Tibial nerve (tissue), 4 donors: ENCODE measurements around the gene CD163L1.

ENCODE experiments used
- EP300 ChIP-seq, 2 donors: sonication (generic); formaldehyde crosslinking; IDR thresholded peaks; one replicate each; pipeline ENCODE4 v1.6.1; 2017; ENCODE audit warnings: antibody characterized with exemption in 2 of 2, mild to moderate bottlenecking in 1 of 2
- POLR2A ChIP-seq, 2 donors: fragments of 450-650 bp; IDR thresholded peaks; one replicate each; pipeline ENCODE4 v1.6.1; 2017; ENCODE audit warnings: antibody characterized with exemption in 2 of 2, mild to moderate bottlenecking in 2 of 2, moderate library complexity in 2 of 2
- TF ChIP-seq, protein P1 (sequence below), 5 experiments: fragments of 200-600 bp in 3 of 5; fragments of 450-650 bp in 2 of 5; sonication (generic) in 3 of 5; IDR thresholded peaks; one replicate each; pipeline ENCODE4 v1.5.1; 2016 to 2019; ENCODE audit warnings: antibody characterized with exemption in 5 of 5, mild to moderate bottlenecking in 3 of 5, moderate library complexity in 2 of 5

DNA sequence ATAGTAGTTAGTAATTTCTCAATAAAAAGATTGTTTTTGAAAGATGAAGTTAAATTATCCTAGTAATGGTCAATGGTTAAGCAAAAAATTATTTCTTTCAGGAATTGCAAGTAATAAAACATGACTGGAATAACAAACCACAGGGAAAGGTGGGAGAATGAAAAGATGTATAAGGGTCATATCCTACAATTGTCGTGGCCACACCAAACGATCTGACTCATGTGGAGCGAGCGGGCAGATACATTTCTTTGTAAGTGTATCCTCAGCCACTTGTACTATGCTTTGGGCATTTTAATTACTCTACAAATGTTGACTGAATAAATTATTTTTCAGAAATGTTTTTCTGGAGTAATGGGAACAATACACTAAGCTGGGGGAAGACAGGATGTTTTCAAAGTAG is 94.5 kb downstream of the CD163L1 start:
- TF ChIP-seq, protein P1, sequence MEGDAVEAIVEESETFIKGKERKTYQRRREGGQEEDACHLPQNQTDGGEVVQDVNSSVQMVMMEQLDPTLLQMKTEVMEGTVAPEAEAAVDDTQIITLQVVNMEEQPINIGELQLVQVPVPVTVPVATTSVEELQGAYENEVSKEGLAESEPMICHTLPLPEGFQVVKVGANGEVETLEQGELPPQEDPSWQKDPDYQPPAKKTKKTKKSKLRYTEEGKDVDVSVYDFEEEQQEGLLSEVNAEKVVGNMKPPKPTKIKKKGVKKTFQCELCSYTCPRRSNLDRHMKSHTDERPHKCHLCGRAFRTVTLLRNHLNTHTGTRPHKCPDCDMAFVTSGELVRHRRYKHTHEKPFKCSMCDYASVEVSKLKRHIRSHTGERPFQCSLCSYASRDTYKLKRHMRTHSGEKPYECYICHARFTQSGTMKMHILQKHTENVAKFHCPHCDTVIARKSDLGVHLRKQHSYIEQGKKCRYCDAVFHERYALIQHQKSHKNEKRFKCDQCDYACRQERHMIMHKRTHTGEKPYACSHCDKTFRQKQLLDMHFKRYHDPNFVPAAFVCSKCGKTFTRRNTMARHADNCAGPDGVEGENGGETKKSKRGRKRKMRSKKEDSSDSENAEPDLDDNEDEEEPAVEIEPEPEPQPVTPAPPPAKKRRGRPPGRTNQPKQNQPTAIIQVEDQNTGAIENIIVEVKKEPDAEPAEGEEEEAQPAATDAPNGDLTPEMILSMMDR (IDR thresholded peaks at IDR 0.05): no peak
- TF ChIP-seq POLR2A (IDR thresholded peaks at IDR 0.05) (no peak), EP300 (IDR thresholded peaks at IDR 0.05) (no peak)
